H1 (cell line): ENCODE data around the gene NCBP1. TPM values are rescaled to one million over a fixed set of nuclear protein-coding genes. Genes with fewer than 3 reads are reported as not detected.

Experiments
- CTCF ChIA-PET: fragments of 300-600 bp; sonication (Branson Sonifier 250); formaldehyde crosslinking; loops from one replicate; lab custom pipeline; 2021; ENCODE audit not compliant: partially characterized antibody; lab: Charles Lee
- POLR2A ChIA-PET: fragments of 300-600 bp; sonication (Branson Sonifier 250); formaldehyde crosslinking; loops from one replicate; lab custom pipeline; 2021; ENCODE audit warnings: inconsistent platforms; ENCODE audit not compliant: partially characterized antibody; lab: Charles Lee
- DNase-seq, 2 experiments: peaks; one replicate each; pipeline versions ENCODE4 v3.0.0 to v3.0.0-alpha.2; 2010 to 2022; ENCODE audit warnings: low spot score in 2 of 2, low read depth in 1 of 2, mixed read lengths in 1 of 2
- FAIRE-seq: peaks from 2 replicates; lab custom pipeline; 2011; peaks lifted over from hg19 to GRCh38; lab: Jason Lieb, UNC
- H2AFZ ChIP-seq: 2 replicates; pipeline ENCODE4 v1.8.1; 2012; ENCODE audit warnings: low read length, inconsistent platforms
- H2AK5ac ChIP-seq: 2 replicates; pipeline ENCODE4 v1.6.1; 2013; ENCODE audit warnings: low read depth, low read length
- H2BK120ac ChIP-seq: replicated peaks from 2 replicates; pipeline ENCODE3; 2013; ENCODE audit warnings: low read depth, low read length, inconsistent platforms
- H2BK12ac ChIP-seq: 2 replicates; pipeline ENCODE4 v1.6.1; 2013; ENCODE audit warnings: low read depth, low read length
- H2BK15ac ChIP-seq: 2 replicates; pipeline ENCODE4 v1.6.1; 2013; ENCODE audit warnings: low read length
- H2BK20ac ChIP-seq: 2 replicates; pipeline ENCODE4 v1.6.1; 2013; ENCODE audit warnings: low read length
- H2BK5ac ChIP-seq: 2 replicates; pipeline ENCODE4 v1.6.1; 2013; ENCODE audit warnings: low read depth, low read length
- H3K14ac ChIP-seq: 2 replicates; pipeline ENCODE4 v1.6.1; 2013; ENCODE audit warnings: inconsistent platforms; ENCODE audit not compliant: insufficient read length
- H3K18ac ChIP-seq: 2 replicates; pipeline ENCODE4 v1.6.1; 2013; ENCODE audit warnings: low read length; ENCODE audit errors: extremely low read depth
- H3K23ac ChIP-seq: 2 replicates; pipeline ENCODE4 v1.6.1; 2013; ENCODE audit warnings: inconsistent platforms; ENCODE audit not compliant: insufficient read length
- H3K23me2 ChIP-seq: 2 replicates; pipeline ENCODE4 v1.6.1; 2013; ENCODE audit warnings: low read depth, low read length
- H3K27ac ChIP-seq: 2 replicates; pipeline ENCODE4 v1.6.1; 2011; ENCODE audit warnings: low read depth, low read length, inconsistent platforms
- H3K27me3 ChIP-seq, 4 experiments: replicated peaks in 1 of 4; 1 replicate in 1 of 4; 2 replicates in 3 of 4; pipeline versions ENCODE4 v1.6.1 to v1.8.1; 2011 to 2013; ENCODE audit warnings: low read length in 3 of 4, mild to moderate bottlenecking in 3 of 4, inconsistent platforms in 2 of 4, mixed read lengths in 2 of 4, moderate library complexity in 1 of 4; ENCODE audit not compliant: control insufficient read depth in 3 of 4, insufficient read depth in 3 of 4; ENCODE audit errors: extremely low read depth in 1 of 4
- H3K36me3 ChIP-seq, 4 experiments: 2 replicates each; pipeline versions ENCODE4 v1.6.1 to v1.8.1; 2011 to 2013; ENCODE audit warnings: mild to moderate bottlenecking in 4 of 4, low read length in 3 of 4, moderate library complexity in 2 of 4, control low read depth in 1 of 4, inconsistent platforms in 1 of 4; ENCODE audit not compliant: insufficient read depth in 4 of 4, control insufficient read depth in 2 of 4
- H3K4ac ChIP-seq: replicated peaks from 2 replicates; pipeline ENCODE3; 2013; ENCODE audit warnings: low read length, low read depth, mixed read lengths, inconsistent platforms; ENCODE audit not compliant: insufficient read length
- H3K4me1 ChIP-seq, 4 experiments: replicated peaks in 1 of 4; 1 replicate in 1 of 4; 2 replicates in 3 of 4; pipeline versions ENCODE4 v1.6.1 to v1.8.1; 2011 to 2013; ENCODE audit warnings: low read length in 3 of 4, inconsistent platforms in 2 of 4, mixed read lengths in 1 of 4; ENCODE audit not compliant: insufficient read depth in 4 of 4, control insufficient read depth in 3 of 4
- H3K4me2 ChIP-seq, 2 experiments: 2 replicates each; pipeline versions ENCODE4 v1.6.1 to v1.8.1; 2011 to 2013; ENCODE audit warnings: low read depth in 2 of 2, low read length in 2 of 2, control low read depth in 1 of 2, inconsistent platforms in 1 of 2, mild to moderate bottlenecking in 1 of 2; ENCODE audit not compliant: insufficient read depth in 1 of 2
- H3K4me3 ChIP-seq, 4 experiments: fragments of 200-600, 300-600 bp in 1 of 4; sonication (generic), shearing (Covaris generic), sonication (Bioruptor Twin) in 1 of 4; 2 replicates each; pipeline versions ENCODE4 v1.5.1 to v1.8.1; 2011 to 2016; ENCODE audit warnings: low read length in 4 of 4, low read depth in 3 of 4, control low read depth in 2 of 4, inconsistent platforms in 2 of 4, mild to moderate bottlenecking in 2 of 4, mixed read lengths in 1 of 4, moderate library complexity in 1 of 4; ENCODE audit not compliant: insufficient read depth in 2 of 4; ENCODE audit errors: extremely low read depth in 1 of 4
- H3K56ac ChIP-seq: replicated peaks from 2 replicates; pipeline ENCODE3; 2013; ENCODE audit warnings: low read depth, mild to moderate bottlenecking, mixed read lengths, low read length, inconsistent platforms; ENCODE audit not compliant: insufficient read length
- H3K79me1 ChIP-seq: 2 replicates; pipeline ENCODE4 v1.6.1; 2013; ENCODE audit warnings: low read depth, low read length, control low read depth
- H3K79me2 ChIP-seq, 2 experiments: 2 replicates each; pipeline versions ENCODE4 v1.6.1 to v1.8.1; 2012 to 2013; ENCODE audit warnings: low read length in 2 of 2, mild to moderate bottlenecking in 2 of 2, inconsistent platforms in 1 of 2; ENCODE audit not compliant: insufficient read depth in 2 of 2, control insufficient read depth in 1 of 2
- H3K9ac ChIP-seq, 4 experiments: replicated peaks in 1 of 4; 1 replicate in 1 of 4; 2 replicates in 3 of 4; pipeline versions ENCODE4 v1.6.1 to v1.8.1; 2011 to 2013; ENCODE audit warnings: low read depth in 3 of 4, low read length in 3 of 4, control low read depth in 2 of 4, mild to moderate bottlenecking in 2 of 4, moderate library complexity in 2 of 4, inconsistent platforms in 1 of 4; ENCODE audit errors: extremely low read depth in 1 of 4
- H3K9me3 ChIP-seq, 2 experiments: 2 replicates each; pipeline versions ENCODE4 v1.6.1 to v1.8.1; 2012 to 2013; ENCODE audit warnings: mild to moderate bottlenecking in 2 of 2, moderate library complexity in 2 of 2, control low read depth in 1 of 2, inconsistent platforms in 1 of 2, low read depth in 1 of 2, low read length in 1 of 2, mixed read lengths in 1 of 2; ENCODE audit not compliant: insufficient read depth in 2 of 2
- H4K20me1 ChIP-seq, 2 experiments: replicated peaks in 1 of 2; 2 replicates each; pipeline versions ENCODE3 to v1.8.1; 2011 to 2013; ENCODE audit warnings: inconsistent platforms in 2 of 2, low read length in 2 of 2, mild to moderate bottlenecking in 1 of 2; ENCODE audit not compliant: insufficient read depth in 2 of 2, control insufficient read depth in 1 of 2
- H4K5ac ChIP-seq: 2 replicates; pipeline ENCODE4 v1.6.1; 2013; ENCODE audit warnings: low read length, low read depth, mixed read lengths, inconsistent platforms; ENCODE audit not compliant: insufficient read length
- H4K8ac ChIP-seq: 2 replicates; pipeline ENCODE4 v1.8.0; 2013; ENCODE audit warnings: mild to moderate bottlenecking, moderate library complexity, low read length, inconsistent platforms; ENCODE audit not compliant: insufficient read depth; ENCODE audit errors: extremely low read depth
- H4K91ac ChIP-seq: replicated peaks from 2 replicates; pipeline ENCODE3; 2013; ENCODE audit warnings: low read length, mixed read lengths, inconsistent platforms; ENCODE audit not compliant: insufficient read length
- ASH2L ChIP-seq: fragments of 200-600, 300-600 bp; sonication (generic); IDR thresholded peaks from one replicate; pipeline ENCODE4 v1.7.1; 2017; ENCODE audit warnings: low read length
- ATF3 ChIP-seq: IDR thresholded peaks from 2 replicates; pipeline ENCODE4 v1.6.1; 2011; ENCODE audit warnings: low read depth, mild to moderate bottlenecking, low read length; ENCODE audit not compliant: insufficient read depth
- CTCF ChIP-seq, 3 experiments: IDR thresholded peaks; 1 replicate in 2 of 3; 2 replicates in 1 of 3; pipeline versions ENCODE4 v1.5.1 to v1.6.1; 2011; ENCODE audit warnings: low read length in 3 of 3, mild to moderate bottlenecking in 3 of 3, inconsistent platforms in 2 of 3, low read depth in 1 of 3, moderate library complexity in 1 of 3; ENCODE audit not compliant: insufficient read depth in 1 of 3; ENCODE audit errors: control extremely low read depth in 1 of 3
- EGR1 ChIP-seq: IDR thresholded peaks from 2 replicates; pipeline ENCODE4 v1.6.1; 2011; ENCODE audit warnings: low read depth, low read length, borderline replicate concordance
- HDAC6 ChIP-seq: IDR thresholded peaks from one replicate; pipeline ENCODE4 v1.7.1; 2012; ENCODE audit warnings: low read depth, mild to moderate bottlenecking, inconsistent platforms, low read length, moderate library complexity
- NRF1 ChIP-seq: IDR thresholded peaks from 2 replicates; pipeline ENCODE4 v1.6.1; 2011; ENCODE audit warnings: mild to moderate bottlenecking, low read depth, low read length, improper control_type of control experiment
- RBBP5 ChIP-seq: IDR thresholded peaks from 2 replicates; pipeline ENCODE4 v1.7.1; 2012; ENCODE audit warnings: low read depth, mild to moderate bottlenecking, inconsistent platforms, low read length, moderate library complexity, borderline replicate concordance
- USF2 ChIP-seq: IDR thresholded peaks from 2 replicates; pipeline ENCODE4 v1.6.1; 2011; ENCODE audit warnings: low read length, improper control_type of control experiment
- WGBS, 2 experiments: shearing (Covaris generic) in 1 of 2; methylation state at CpG; one replicate each; pipeline versions ENCODE4 v1.1.6 to v1.1.7; 2013 to 2015; ENCODE audit warnings: low lambda C conversion rate in 2 of 2, mixed read lengths in 2 of 2, inconsistent platforms in 1 of 2, low coverage in 1 of 2, missing lambda C conversion rate in 1 of 2; ENCODE audit not compliant: insufficient replicate concordance in 2 of 2, insufficient coverage in 1 of 2, insufficient read length in 1 of 2; ENCODE audit errors: extremely low coverage in 1 of 2, missing lambda C conversion rate in 1 of 2; 5-methylcytosine and 5-hydroxymethylcytosine counted together
- polyA plus RNA-seq, 7 experiments: library from polyadenylated mRNA; depleted of rRNA in 3 of 7; stranded (reverse) in 5 of 7; unstranded in 2 of 7; fragments of >200 nt in 5 of 7; fragments of 200-250 nt in 2 of 7; gene quantifications; 1 replicate in 5 of 7; 2 replicates in 1 of 7; 4 replicates in 1 of 7; pipeline versions ENCODE4 v1.2.1 to v1.2.3, GENCODE V29; 2011 to 2013; ENCODE audit warnings: missing spikeins in 2 of 7, mixed read lengths in 2 of 7
- total RNA-seq: library from RNA; stranded (reverse); fragmentation: NEBNext Ultra II Directional; extraction: Animal tissue kit (Norgen Biotek cat#: 25700); gene quantifications from 2 replicates; pipeline ENCODE4 v1.2.1, GENCODE V29; 2021

NCBP1 gene
- total and polyA plus RNA-seq, 2 of the 8 experiments (the other 6 are each of a cell fraction or from before 2014, with no cell fraction given) = 14.7 to 54.0 TPM

- no peak overlapping the region for H3K4ac ChIP-seq
- no peaks in the 10 kb centered on the region for H3K23me2 ChIP-seq
- no peak overlapping the region for H3K9ac ChIP-seq
- no peak overlapping the region for H4K5ac ChIP-seq
- no peak for DNase-seq
- H3K23ac ChIP-seq = no peak overlapping the region
- H3K27ac ChIP-seq = no peak overlapping the region
- H3K18ac ChIP-seq = no peak overlapping the region
- H2BK12ac ChIP-seq = no peak overlapping the region
- no peaks in the 10 kb centered on the region for H3K79me2 ChIP-seq
- 63% methylated on average over 4 of the region's 4 CpGs; no CpG with 5 or more reads in 1 of the 2 experiments for WGBS, 2 experiments
- no peak overlapping the region for H2BK15ac ChIP-seq
- H4K8ac ChIP-seq = no peak overlapping the region
- no peak overlapping the region for H3K14ac ChIP-seq
- H3K4me2 ChIP-seq = no peak overlapping the region
- no peaks in the 10 kb centered on the region for H3K4me1 ChIP-seq
- no peak overlapping the region for H3K56ac ChIP-seq
- no peaks in the 10 kb centered on the region; a peak in 1 of 8 replicates for H3K36me3 ChIP-seq
- no peak overlapping the region for H2AFZ ChIP-seq
- H2AK5ac ChIP-seq = no peak overlapping the region
- H4K91ac ChIP-seq = no peak overlapping the region
- H3K79me1 ChIP-seq = no peaks in the 10 kb centered on the region; the same call in 1 of the 2 replicates
- H2BK20ac ChIP-seq = no peak overlapping the region
- CTCF ChIA-PET = interaction anchor here (0.6 to 1.0 kb wide), 2 partner anchors 12 to 91 kb away, joined by 5 to 7 read pairs; no protein-coding TSS in a partner anchor
- FAIRE-seq = no peak
- no peak overlapping the region for H2BK5ac ChIP-seq
- H3K4me3 ChIP-seq = no peak overlapping the region
- H3K27me3 ChIP-seq = no peaks in the 10 kb centered on the region
- no peak overlapping the region for H2BK120ac ChIP-seq
- POLR2A ChIA-PET = interaction anchor here (1.3 to 2.6 kb wide), 3 partner anchors 8 to 158 kb away, joined by 3 to 15 read pairs (median 4); no protein-coding TSS in a partner anchor
- no peaks in the 10 kb centered on the region for H3K9me3 ChIP-seq
- H4K20me1 ChIP-seq = no peaks in the 10 kb centered on the region
- TF ChIP-seq CTCF (IDR thresholded peaks at IDR 0.05; ENCODE audit: control extremely low read depth in 1 of 3, insufficient read depth in 1 of 3, low read depth in 1 of 3, low read length in 3 of 3) (no peak), USF2 (no peak), ATF3 (no peak), EGR1 (no peak), ASH2L (no peak), HDAC6 (no peak), NRF1 (no peak), RBBP5 (no peak)
Measured at GRCh38 chr9:97689401-97690180, 56.0 kb downstream of the NCBP1 start.
